Large intestine (tissue), 3 donors: ENCODE data around the gene FTO. TPM values are rescaled to one million over a fixed set of nuclear protein-coding genes. Genes with fewer than 3 reads are reported as not detected.

Experiments used
- DNase-seq, 2 donors: peaks; one replicate each; pipeline versions ENCODE4 v3.0.0 to v3.0.0-alpha.2; 2013
- H3K27ac ChIP-seq: one replicate; pipeline ENCODE4 v1.5.1; 2013; ENCODE audit warnings: low read length
- H3K27me3 ChIP-seq: 2 replicates; pipeline ENCODE4 v1.6.1; 2013; ENCODE audit warnings: low read length; ENCODE audit not compliant: control insufficient read depth, insufficient read depth
- H3K36me3 ChIP-seq: 2 replicates; pipeline ENCODE4 v1.6.1; 2013; ENCODE audit warnings: low read length; ENCODE audit not compliant: control insufficient read depth, insufficient read depth
- H3K4me1 ChIP-seq: one replicate; pipeline ENCODE4 v1.6.1; 2013; ENCODE audit warnings: low read length; ENCODE audit not compliant: control insufficient read depth, insufficient read depth
- H3K4me3 ChIP-seq: one replicate; pipeline ENCODE4 v1.5.1; 2013; ENCODE audit warnings: low read length
- H3K9me3 ChIP-seq: one replicate; pipeline ENCODE4 v1.6.1; 2013; ENCODE audit warnings: mild to moderate bottlenecking, low read depth, low read length, moderate library complexity; ENCODE audit not compliant: control insufficient read depth
- WGBS: methylation state at CpG from one replicate; pipeline ENCODE4 v1.1.5; 2013; ENCODE audit warnings: low lambda C conversion rate; ENCODE audit not compliant: insufficient coverage; 5-methylcytosine and 5-hydroxymethylcytosine counted together
- polyA plus RNA-seq: library from polyadenylated mRNA; unstranded; fragments of 120-200 nt; gene quantifications from one replicate; pipeline ENCODE4 v1.2.1, GENCODE V29; 2013

FTO gene
- polyA plus RNA-seq, 1 donor, result 43.1 TPM

DNA sequence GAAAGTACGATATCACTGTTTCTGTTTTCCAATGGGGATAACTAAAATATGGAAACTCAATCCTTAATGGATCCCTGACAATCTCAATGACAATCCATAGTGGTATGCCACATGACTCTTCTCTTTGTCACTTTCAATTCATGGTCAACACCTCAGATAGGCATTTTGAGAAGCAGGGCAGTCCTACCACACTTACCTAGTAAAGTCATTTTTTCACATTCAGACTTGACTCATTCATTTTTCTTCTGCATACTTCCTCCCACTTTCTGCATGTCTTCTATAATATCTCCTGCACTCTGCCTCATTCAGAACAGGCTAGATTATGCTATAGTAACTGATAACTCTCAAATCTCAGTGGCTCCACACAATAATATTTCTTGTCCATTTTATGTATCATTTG lies 117.5 kb downstream of the FTO start:
- Histone ChIP-seq H3K9me3 (no peaks in the 10 kb centered on the region), H3K27me3 (no peaks in the 10 kb centered on the region), H3K4me1 (no peaks in the 10 kb centered on the region), H3K36me3 (peaks cover 5% of the 10 kb centered on the region), H3K4me3 (no peak overlapping the region), H3K27ac (no peak overlapping the region)
- 80% methylated on average over 1 of the region's 1 CpG for WGBS
- DNase-seq, result no peak

DNA sequence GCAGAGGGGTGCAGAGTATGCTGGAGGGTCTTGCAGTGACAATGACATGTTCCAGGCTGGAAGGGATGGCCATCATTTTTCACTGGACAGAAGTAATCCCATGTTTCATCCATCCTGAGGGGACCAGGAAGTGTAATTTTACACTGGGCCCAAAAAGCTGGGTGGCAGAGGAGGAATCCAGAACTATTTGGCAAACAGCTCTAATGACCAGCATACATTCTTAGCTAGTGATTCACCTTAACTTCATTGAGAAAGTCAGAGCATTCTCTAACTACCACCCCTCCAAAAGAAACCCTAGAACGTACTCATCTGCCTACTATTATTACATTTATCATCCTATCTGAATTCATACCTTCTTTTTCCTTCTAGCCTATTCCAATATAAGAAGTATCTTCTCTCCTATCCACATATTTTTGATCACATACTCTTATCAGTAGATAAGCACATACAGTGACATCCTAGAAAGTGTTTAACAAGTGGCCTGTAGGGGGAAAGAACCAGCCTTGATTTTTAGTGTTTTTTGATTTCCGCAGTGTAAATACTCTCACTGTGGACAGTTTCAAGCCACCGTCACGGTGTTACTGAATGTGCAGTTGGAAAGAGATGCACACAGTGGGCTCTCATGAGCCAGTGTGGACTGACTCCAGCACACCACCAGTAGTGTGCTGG lies 118.1 kb downstream of the FTO start:
- no peak for DNase-seq
- 100% methylated on average over 1 of the region's 4 CpGs for WGBS
- no peak overlapping the region for H3K27ac ChIP-seq
- H3K36me3 ChIP-seq, result peaks cover 5% of the 10 kb centered on the region
- no peaks in the 10 kb centered on the region for H3K4me1 ChIP-seq
- no peaks in the 10 kb centered on the region for H3K9me3 ChIP-seq
- H3K4me3 ChIP-seq, result no peak overlapping the region
- H3K27me3 ChIP-seq, result no peaks in the 10 kb centered on the region

DNA sequence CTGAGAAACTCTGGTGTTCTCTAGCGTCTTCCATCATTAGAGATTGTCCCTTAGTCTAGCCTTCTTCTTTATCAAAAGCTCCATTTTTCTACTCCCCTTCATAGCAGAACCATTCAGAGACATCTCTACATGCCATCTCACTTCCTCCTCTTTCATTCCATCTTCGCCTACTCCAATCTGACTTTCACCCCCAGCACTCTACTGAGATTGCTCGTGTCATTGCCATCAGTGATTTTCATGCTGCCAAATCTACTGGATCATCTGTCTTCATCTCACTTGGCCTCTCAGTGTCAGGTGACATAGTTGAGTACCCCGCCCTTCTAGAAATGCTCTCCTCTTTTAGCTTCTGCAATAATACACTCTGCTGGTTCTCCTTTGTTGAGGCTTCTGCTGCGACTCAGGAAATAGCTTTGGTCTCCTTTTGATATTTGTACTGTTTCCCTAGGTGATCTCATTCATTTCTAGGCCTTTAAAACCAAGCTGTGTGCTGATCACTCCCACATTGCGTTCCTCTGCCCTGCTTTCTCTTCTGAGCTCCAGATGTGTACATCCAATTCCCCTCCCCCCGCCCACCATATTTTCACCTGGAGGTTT lies 119.1 kb downstream of the FTO start:
- Histone ChIP-seq H3K4me3 (no peak overlapping the region), H3K9me3 (no peaks in the 10 kb centered on the region), H3K4me1 (no peaks in the 10 kb centered on the region), H3K36me3 (peaks cover 5% of the 10 kb centered on the region), H3K27me3 (no peaks in the 10 kb centered on the region), H3K27ac (no peak overlapping the region)
- DNase-seq, result no peak
- WGBS, result 88% methylated on average over 5 of the region's 7 CpGs

DNA sequence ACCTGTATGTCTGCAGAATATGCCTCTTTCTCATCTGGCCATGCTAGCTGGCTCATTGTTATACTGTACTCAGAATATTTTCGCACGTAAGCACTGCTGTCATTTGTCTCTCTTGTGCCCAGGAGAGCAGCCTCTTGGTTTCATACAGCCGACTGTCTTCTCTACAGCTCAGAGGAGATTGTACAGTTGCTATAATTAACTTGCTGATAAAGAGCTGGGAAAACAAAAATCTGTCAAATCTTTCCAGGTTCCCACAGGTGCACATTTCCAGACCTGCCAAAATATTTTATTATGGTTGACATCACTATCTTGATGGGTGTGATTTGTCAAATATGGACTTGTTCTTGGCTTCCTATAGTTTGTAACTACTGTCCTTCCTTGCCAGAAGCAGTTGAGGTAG lies 122.7 kb downstream of the FTO start:
- no peak for DNase-seq
- Histone ChIP-seq H3K4me3 (no peak overlapping the region), H3K4me1 (no peaks in the 10 kb centered on the region), H3K27ac (no peak overlapping the region), H3K36me3 (peaks cover 5% of the 10 kb centered on the region), H3K9me3 (no peaks in the 10 kb centered on the region), H3K27me3 (no peaks in the 10 kb centered on the region)
- WGBS, result no CpG with 5 or more reads among the region's 3 CpGs

DNA sequence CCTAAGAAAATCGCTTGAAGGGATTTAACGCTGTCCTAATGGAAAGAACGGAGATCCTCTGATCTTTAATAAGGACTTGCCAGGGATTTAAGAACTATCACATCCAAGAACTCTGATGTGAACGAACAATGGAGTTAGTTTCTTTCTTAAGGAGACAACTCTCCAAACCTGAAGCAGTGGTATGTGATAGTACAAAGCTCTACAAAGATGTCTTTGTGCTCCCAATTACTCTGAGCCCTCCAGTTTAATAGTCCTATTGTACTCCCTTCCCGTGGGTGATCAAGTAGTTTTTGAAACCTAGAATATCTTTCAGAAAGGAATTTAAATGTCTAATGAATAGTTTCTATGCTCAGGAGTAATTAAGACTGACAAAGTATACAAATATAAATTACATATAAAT lies 123.8 kb downstream of the FTO start:
- Histone ChIP-seq H3K4me3 (no peak overlapping the region), H3K27me3 (no peaks in the 10 kb centered on the region), H3K4me1 (no peaks in the 10 kb centered on the region), H3K27ac (no peak overlapping the region), H3K36me3 (peaks cover 5% of the 10 kb centered on the region), H3K9me3 (no peaks in the 10 kb centered on the region)
- WGBS, result no CpG with 5 or more reads among the region's 5 CpGs
- DNase-seq, result no peak

DNA sequence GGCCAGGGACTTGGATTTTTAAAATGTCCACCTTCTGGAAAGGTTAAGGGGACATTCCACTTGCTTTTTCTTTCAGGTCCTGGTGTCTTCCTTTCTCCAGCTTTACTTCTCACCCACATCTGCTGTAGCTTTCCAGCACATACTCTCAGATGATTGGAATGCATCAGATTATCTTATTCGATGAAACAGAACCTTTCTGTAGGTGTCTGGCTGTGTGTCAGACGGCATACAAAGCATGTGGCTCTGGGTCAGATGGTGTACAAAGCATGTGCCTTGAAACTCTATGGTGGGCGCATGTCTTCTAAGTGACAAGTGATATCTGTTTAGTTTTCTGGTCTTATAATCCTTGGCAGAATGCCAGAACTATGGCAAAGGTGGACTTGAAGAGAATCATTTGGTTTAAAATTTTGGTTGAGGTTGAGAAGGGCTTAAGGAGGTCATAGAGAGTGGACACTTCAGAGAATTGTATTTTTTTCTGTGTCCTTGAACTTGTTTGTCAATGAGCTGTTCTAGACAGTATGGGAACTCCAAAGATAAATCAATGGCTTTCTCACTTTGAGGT lies 125.3 kb downstream of the FTO start:
- no peak overlapping the region for H3K4me3 ChIP-seq
- peaks cover 5% of the 10 kb centered on the region for H3K36me3 ChIP-seq
- H3K4me1 ChIP-seq, result no peaks in the 10 kb centered on the region
- H3K27me3 ChIP-seq, result no peaks in the 10 kb centered on the region
- H3K9me3 ChIP-seq, result no peaks in the 10 kb centered on the region
- H3K27ac ChIP-seq, result no peak overlapping the region
- WGBS, result 100% methylated on average over 1 of the region's 3 CpGs
- DNase-seq, result no peak

DNA sequence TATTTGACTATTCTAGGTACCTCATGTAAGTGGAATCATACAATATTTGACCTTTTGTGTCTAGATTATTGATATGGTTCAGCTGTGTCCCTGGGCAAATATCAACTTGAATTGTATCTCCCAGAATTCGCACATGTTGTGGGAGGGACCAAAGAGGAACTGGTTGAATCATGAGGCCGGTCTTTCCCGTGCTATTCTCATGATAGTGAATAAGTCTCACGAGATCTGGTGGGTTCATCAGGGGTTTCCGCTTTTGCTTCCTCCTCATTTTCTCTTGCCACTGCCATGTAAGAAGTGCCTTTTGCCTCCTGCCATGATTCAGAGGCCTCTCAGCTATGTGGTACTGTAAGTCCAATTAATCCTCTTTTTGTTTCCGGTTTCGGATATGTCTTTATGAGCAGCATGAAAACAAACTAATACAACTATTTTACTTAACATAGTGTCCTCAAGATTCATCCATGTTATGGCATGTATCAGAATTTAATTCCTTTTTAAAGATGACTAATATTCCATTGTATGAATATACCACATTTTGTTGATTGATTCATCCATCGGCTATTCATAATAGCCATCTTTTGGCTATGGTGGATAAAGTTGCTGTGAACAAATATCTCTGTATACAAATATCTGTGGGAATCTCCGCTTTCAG lies 129.1 kb downstream of the FTO start:
- Histone ChIP-seq H3K9me3 (no peaks in the 10 kb centered on the region), H3K27ac (no peak overlapping the region), H3K4me1 (no peaks in the 10 kb centered on the region), H3K36me3 (no peaks in the 10 kb centered on the region), H3K27me3 (no peaks in the 10 kb centered on the region), H3K4me3 (no peak overlapping the region)
- 100% methylated on average over 1 of the region's 9 CpGs for WGBS
- no peak for DNase-seq

DNA sequence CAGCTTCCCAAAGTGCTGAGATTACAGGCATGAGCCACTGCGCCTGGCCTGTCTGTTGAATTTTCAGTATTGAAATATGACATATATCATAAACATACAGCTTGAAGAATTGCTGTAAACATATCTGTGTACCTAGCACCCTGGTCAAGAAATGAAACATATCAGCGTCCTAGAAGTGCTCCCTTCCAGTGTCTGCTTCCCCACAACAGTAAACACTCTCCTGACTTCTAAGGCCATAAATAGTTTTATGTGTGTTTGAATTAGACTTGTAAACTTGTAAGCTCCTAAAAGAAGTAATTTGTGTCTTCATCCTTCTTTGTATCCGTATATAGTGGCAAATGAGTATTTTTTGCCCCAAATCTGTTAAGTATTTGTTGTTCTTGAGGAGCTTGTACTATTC lies 132.2 kb downstream of the FTO start:
- H3K36me3 ChIP-seq, result no peaks in the 10 kb centered on the region
- DNase-seq, result no peak
- H3K4me1 ChIP-seq, result no peaks in the 10 kb centered on the region
- no peak overlapping the region for H3K27ac ChIP-seq
- no peaks in the 10 kb centered on the region for H3K27me3 ChIP-seq
- H3K9me3 ChIP-seq, result no peaks in the 10 kb centered on the region
- WGBS, result 63% methylated on average over 1 of the region's 3 CpGs
- H3K4me3 ChIP-seq, result no peak overlapping the region

DNA sequence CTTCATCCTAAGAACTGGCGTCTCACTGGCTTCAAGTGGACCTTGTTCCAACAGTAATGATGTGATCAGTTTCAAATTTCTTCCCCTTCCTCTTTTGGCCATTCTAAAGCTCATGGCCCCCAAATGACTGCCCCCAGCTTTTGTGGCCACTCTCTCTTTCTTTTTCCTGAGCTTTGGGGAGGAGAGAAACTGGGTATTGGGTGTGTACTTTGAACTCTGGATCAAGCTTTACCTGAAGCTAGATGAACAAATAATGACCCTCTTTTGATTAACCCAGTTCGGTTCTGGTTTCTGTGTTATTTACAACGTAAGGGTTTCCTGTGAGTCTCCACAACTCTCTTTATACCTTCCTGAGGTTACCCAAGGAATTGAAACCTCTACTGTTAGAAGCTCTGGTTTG lies 132.7 kb downstream of the FTO start:
- no peak for DNase-seq
- H3K9me3 ChIP-seq, result no peaks in the 10 kb centered on the region
- H3K4me1 ChIP-seq, result no peaks in the 10 kb centered on the region
- H3K27me3 ChIP-seq, result no peaks in the 10 kb centered on the region
- H3K27ac ChIP-seq, result no peak overlapping the region
- 70% methylated on average over 2 of the region's 3 CpGs for WGBS
- no peak overlapping the region for H3K4me3 ChIP-seq
- no peaks in the 10 kb centered on the region for H3K36me3 ChIP-seq

DNA sequence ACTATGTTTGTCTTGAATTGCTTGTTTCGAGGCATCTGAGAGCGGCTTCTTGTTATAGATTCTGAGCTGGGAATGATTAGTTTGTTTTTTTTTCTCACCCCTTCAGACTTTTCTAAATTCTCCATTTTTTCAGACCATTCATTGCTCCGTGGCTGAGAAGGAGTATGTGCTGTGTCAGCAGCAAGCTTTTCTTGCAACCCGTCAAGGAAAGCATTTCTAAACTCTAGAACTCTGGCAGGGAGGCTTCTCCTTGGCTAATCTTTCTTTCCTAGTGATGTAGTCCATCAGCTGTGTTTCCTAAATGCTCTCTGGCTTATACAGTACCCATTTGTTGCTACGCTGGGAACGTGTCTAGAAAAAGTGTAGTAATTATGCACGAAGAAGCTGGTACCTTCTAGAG lies 133.5 kb downstream of the FTO start:
- Histone ChIP-seq H3K36me3 (no peaks in the 10 kb centered on the region), H3K4me3 (no peak overlapping the region), H3K4me1 (no peaks in the 10 kb centered on the region), H3K27ac (no peak overlapping the region), H3K9me3 (no peaks in the 10 kb centered on the region), H3K27me3 (no peaks in the 10 kb centered on the region)
- no CpG with 5 or more reads among the region's 7 CpGs for WGBS
- no peak for DNase-seq
